Lower lobe of right lung (tissue), 2 donors: Measurements from ENCODE around the gene MDM2. TPM values are rescaled to one million over a fixed set of nuclear protein-coding genes. Genes with fewer than 3 reads are reported as not detected.

Experiments used
- ATAC-seq, 2 donors: fragments of 200-7000 bp; cut with Tn5 transposase; one replicate each; pipeline ENCODE4 v1.9.1; 2020 to 2022; ENCODE audit warnings: mild to moderate bottlenecking in 2 of 2, moderate library complexity in 2 of 2
- DNase-seq: peaks from one replicate; pipeline ENCODE4 v3.0.0-alpha.2; 2020
- H3K27ac ChIP-seq: fragments of 200-600 bp; one replicate; pipeline ENCODE4 v1.8.0; 2022
- H3K27me3 ChIP-seq: fragments of 200-600 bp; one replicate; pipeline ENCODE4 v1.8.0; 2022; ENCODE audit warnings: low read depth
- H3K36me3 ChIP-seq: fragments of 200-600 bp; one replicate; pipeline ENCODE4 v1.8.0; 2022; ENCODE audit warnings: mild to moderate bottlenecking
- H3K4me1 ChIP-seq: fragments of 200-600 bp; one replicate; pipeline ENCODE4 v1.8.0; 2022
- H3K4me3 ChIP-seq: fragments of 200-600 bp; one replicate; pipeline ENCODE4 v1.8.0; 2022; ENCODE audit warnings: mild to moderate bottlenecking
- H3K9me3 ChIP-seq: fragments of 200-600 bp; one replicate; pipeline ENCODE4 v1.8.0; 2022
- CTCF ChIP-seq: fragments of 200-600 bp; IDR thresholded peaks from one replicate; pipeline ENCODE4 v1.8.0; 2022; ENCODE audit warnings: antibody characterized with exemption, mild to moderate bottlenecking
- intact Hi-C: fragments of 100-400 bp; cut with DNase I; formaldehyde crosslinking; loops from one replicate; pipeline ENCODE4 v1.11.0; 2022
- total RNA-seq: library from RNA; stranded (reverse); fragmentation: NEBNext Ultra II Directional; extraction: Animal tissue kit (Norgen Biotek cat#: 25700); gene quantifications from one replicate; pipeline ENCODE4 v1.2.1, GENCODE V29; 2021
- donor health status: DM: no; HTN: yes; CAD: no; lungs with severe emphysema.

MDM2 gene
- total RNA-seq, 1 donor from 2014 or later: 136 TPM

GRCh38 chr12:68855111-68855510 is 47.1 kb downstream of the MDM2 start:
- TF ChIP-seq CTCF: no peak
- no peak overlapping the region for H3K27ac ChIP-seq
- no peaks in the 10 kb centered on the region for H3K27me3 ChIP-seq
- H3K4me3 ChIP-seq: no peak overlapping the region
- no peaks in the 10 kb centered on the region for H3K9me3 ChIP-seq
- H3K4me1 ChIP-seq: no peaks in the 10 kb centered on the region
- DNase-seq: no peak
- ATAC-seq: no peak
- peaks cover 49% of the 10 kb centered on the region for H3K36me3 ChIP-seq
- intact Hi-C loops: no loop called here

- Histone ChIP-seq H3K4me1 (no peaks in the 10 kb centered on the region), H3K4me3 (no peak overlapping the region), H3K27ac (no peak overlapping the region), H3K9me3 (no peaks in the 10 kb centered on the region), H3K36me3 (peaks cover 54% of the 10 kb centered on the region), H3K27me3 (no peaks in the 10 kb centered on the region)
- no peak for TF ChIP-seq CTCF
- intact Hi-C loops: no loop called here
- ATAC-seq (no peak), DNase-seq (no peak)
These were observed 47.8 kb downstream of the MDM2 start for GRCh38 chr12:68855771-68856170.

GRCh38 chr12:68856510-68856909 is 48.5 kb downstream of the MDM2 start:
- H3K36me3 ChIP-seq: peaks cover 59% of the 10 kb centered on the region
- H3K27me3 ChIP-seq: no peaks in the 10 kb centered on the region
- H3K27ac ChIP-seq: no peak overlapping the region
- no peak overlapping the region for H3K4me3 ChIP-seq
- no peaks in the 10 kb centered on the region for H3K9me3 ChIP-seq
- no peaks in the 10 kb centered on the region for H3K4me1 ChIP-seq
- DNase-seq (no peak), ATAC-seq (no peak)
- TF ChIP-seq CTCF: no peak
- intact Hi-C loops: no loop called here

- H3K4me1 ChIP-seq: peaks cover 8% of the 10 kb centered on the region
- intact Hi-C loops: loop anchor here (10.0 kb wide), 1 partner anchor 213 kb away; no protein-coding TSS in a partner anchor
- no peaks in the 10 kb centered on the region for H3K9me3 ChIP-seq
- no peak for TF ChIP-seq CTCF
- peaks cover 61% of the 10 kb centered on the region for H3K36me3 ChIP-seq
- no peaks in the 10 kb centered on the region for H3K27me3 ChIP-seq
- no peak overlapping the region for H3K4me3 ChIP-seq
- ATAC-seq: no peak
- no peak overlapping the region for H3K27ac ChIP-seq
- no peak for DNase-seq
These were observed 53.9 kb downstream of the MDM2 start for GRCh38 chr12:68861890-68862289.

GRCh38 chr12:68863109-68863770 is 55.3 kb downstream of the MDM2 start:
- Histone ChIP-seq H3K4me1 (peaks cover 8% of the 10 kb centered on the region), H3K9me3 (no peaks in the 10 kb centered on the region), H3K27ac (no peak overlapping the region), H3K36me3 (peaks cover 61% of the 10 kb centered on the region), H3K4me3 (no peak overlapping the region), H3K27me3 (no peaks in the 10 kb centered on the region)
- DNase-seq: no peak
- intact Hi-C loops: loop anchor here (10.0 kb wide), 1 partner anchor 212 kb away; no protein-coding TSS in a partner anchor
- peak in 1 of 2 donors; percentile 25 for ATAC-seq
- no peak for TF ChIP-seq CTCF
